Fibroblast of the aortic adventitia (primary cell): ENCODE measurements around the gene CES4A. TPM values are rescaled to one million over a fixed set of nuclear protein-coding genes. Genes with fewer than 3 reads are reported as not detected.

Experiments
- DNase-seq: peaks from one replicate; pipeline ENCODE4 v3.0.0-alpha.2; 2010; ENCODE audit warnings: low read depth
- H3K4me3 ChIP-seq: 2 replicates; pipeline ENCODE4 v1.5.1; 2011; ENCODE audit warnings: low read depth, mild to moderate bottlenecking, control low read depth, low read length, moderate library complexity
- CTCF ChIP-seq: IDR thresholded peaks from 2 replicates; pipeline ENCODE4 v1.5.1; 2011; ENCODE audit warnings: mild to moderate bottlenecking, low read length, control low read depth, inconsistent platforms; ENCODE audit not compliant: insufficient read depth
- total RNA-seq: library from RNA; depleted of rRNA; stranded (reverse); fragments of >200 nt; gene quantifications from 2 replicates; pipeline ENCODE4 v1.2.3, GENCODE V29; 2012; ENCODE audit warnings: low replicate concordance

CES4A gene
- total RNA-seq, 1 donor: 2.2 TPM

- TF ChIP-seq CTCF: no peak
- no peak for DNase-seq
- no peak overlapping the region for H3K4me3 ChIP-seq
Measured at GRCh38 chr16:66958857-66959703, 29.3 kb upstream of the CES4A start.

GRCh38 chr16:66959704-66960161, 28.7 kb upstream of the CES4A start:
- no peak for TF ChIP-seq CTCF

GRCh38 chr16:66960270-66960669, 28.1 kb upstream of the CES4A start:
- H3K4me3 ChIP-seq: no peak overlapping the region
- TF ChIP-seq CTCF: no peak
- no peak for DNase-seq

More at GRCh38 chr16:66959704-66960161, 28.7 kb upstream of the CES4A start:
- no peak for DNase-seq
- H3K4me3 ChIP-seq: no peak overlapping the region

GRCh38 chr16:66961065-66961744, 27.2 kb upstream of the CES4A start, which contains the start of gene CES3:
Gene CES3, plus strand, starts transcription at chr16:66961266. Its CDS starts 42 bp downstream, at chr16:66961308.
- peak; percentile 55 for DNase-seq
- peak; percentile 72 for TF ChIP-seq CTCF
- H3K4me3 ChIP-seq: no peak within 1 kb of the TSS

- H3K4me3 ChIP-seq: no peak overlapping the region
- DNase-seq: peak; percentile 36
- TF ChIP-seq CTCF: no peak
Measured at GRCh38 chr16:66961914-66962313, 26.5 kb upstream of the CES4A start.

- TF ChIP-seq CTCF: no peak
- no peak overlapping the region for H3K4me3 ChIP-seq
- no peak for DNase-seq
Measured at GRCh38 chr16:66964049-66964448, 24.3 kb upstream of the CES4A start.
